K562 treated with DMSO at 1 percent for 24 hours (cell line): ENCODE data around the gene DOCK11. TPM values are rescaled to one million over a fixed set of nuclear protein-coding genes. Genes with fewer than 3 reads are reported as not detected.

ENCODE experiments used
- total RNA-seq: library from RNA; unstranded; fragments of 300-600 nt; gene quantifications from 2 replicates; pipeline ENCODE4 v1.2.3, GENCODE V29; 2022; ENCODE audit warnings: low read depth; ENCODE audit not compliant: insufficient read depth

Gene DOCK11
- 19.6 and 25.0 TPM in 2 replicates for total RNA-seq

GRCh38 chrX:118495061-118495921, at the start of gene DOCK11:
Gene DOCK11, plus strand, starts transcription at chrX:118495815. Its CDS starts 157 bp downstream, at chrX:118495972.

DNA sequence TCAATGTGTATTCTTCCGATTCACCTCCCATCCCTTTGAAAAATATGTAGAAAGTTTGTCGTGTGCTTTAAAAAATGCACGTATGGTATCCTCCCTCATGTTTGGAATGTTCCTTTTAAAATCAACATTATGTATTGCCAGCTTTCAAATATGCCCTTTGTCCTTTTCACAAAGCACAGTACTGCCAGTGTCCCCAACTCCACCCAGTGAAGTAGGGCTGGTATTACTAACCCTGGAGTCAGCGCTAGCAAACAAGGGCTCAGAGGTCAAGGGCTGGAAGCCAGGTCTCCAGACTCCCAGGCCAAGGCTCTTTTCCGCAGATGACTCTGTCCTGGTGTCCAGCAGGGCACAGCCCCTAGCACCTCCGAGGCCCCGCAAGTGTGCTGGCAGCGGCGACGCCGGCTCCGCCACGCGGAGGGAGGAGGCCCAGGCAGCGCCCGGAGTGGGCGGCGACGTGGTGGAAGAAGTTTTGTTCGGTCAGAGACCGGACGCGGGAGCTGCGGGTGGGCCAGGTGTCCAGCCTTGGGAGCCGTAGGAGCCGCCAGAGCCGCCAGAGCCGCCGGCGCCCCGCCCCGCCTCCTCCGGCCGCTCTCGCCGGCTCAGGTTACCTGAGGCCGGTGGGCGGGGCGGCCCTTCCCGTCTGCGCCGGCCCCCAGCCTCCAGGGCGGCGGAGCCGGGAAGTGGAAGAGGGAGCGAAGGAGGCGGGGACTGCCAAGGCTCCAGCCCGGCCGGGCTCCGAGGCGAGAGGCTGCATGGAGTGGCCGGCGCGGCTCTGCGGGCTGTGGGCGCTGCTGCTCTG, 231.5 kb downstream of the DOCK11 start, which contains the start of gene IL13RA1:
TSS of gene IL13RA1 (plus strand) at position 720 of the 799 bp plus-strand sequence. CDS start at position 753, 33 bp downstream.

Other genes starting within 250 kb of the DOCK11 start
- 7.9 and 9.7 TPM in 2 replicates for gene WDR44, start 149.7 kb upstream of the DOCK11 start, total RNA-seq
- gene IL13RA1, start 231.8 kb downstream of the DOCK11 start, total RNA-seq: 20.6 and 24.0 TPM in 2 replicates